IMR-90 (cell line): ENCODE data around the gene PLA2G15. TPM values are rescaled to one million over a fixed set of nuclear protein-coding genes. Genes with fewer than 3 reads are reported as not detected.

ENCODE experiments used
- ATAC-seq: fragments of 200-7000 bp; cut with Tn5 transposase; 2 replicates; pipeline ENCODE4 v1.9.1; 2020; ENCODE audit warnings: low read depth, mild to moderate bottlenecking, moderate library complexity
- BruUV-seq: library from RNA; stranded (reverse); fragments of 400-500 nt; replicated peaks from 2 replicates; lab custom pipeline; 2021; lab: Mats Ljungman, UMichigan
- CTCF ChIA-PET: fragments of 300-600 bp; formaldehyde crosslinking; extraction: SDS; loops from one replicate; lab custom pipeline; 2021; ENCODE audit warnings: antibody characterized with exemption; lab: Yijun Ruan, JAX
- POLR2A ChIA-PET: fragments of 300-600 bp; sonication (Branson Sonifier 250); formaldehyde crosslinking; loops from one replicate; lab custom pipeline; 2022; ENCODE audit warnings: antibody characterized with exemption; ENCODE audit not compliant: unreplicated experiment; lab: Charles Lee
- DNase-seq: peaks from one replicate; pipeline ENCODE4 v3.0.0; 2013
- H2AFZ ChIP-seq: replicated peaks from 2 replicates; pipeline ENCODE3; 2013; ENCODE audit warnings: low read length, mild to moderate bottlenecking; ENCODE audit not compliant: poor library complexity
- H2AK5ac ChIP-seq: 2 replicates; pipeline ENCODE4 v1.6.1; 2013; ENCODE audit warnings: low read depth, low read length, inconsistent platforms
- H2AK9ac ChIP-seq: replicated peaks from 2 replicates; pipeline ENCODE3; 2013; ENCODE audit warnings: mild to moderate bottlenecking, low read depth, low read length, moderate library complexity; ENCODE audit not compliant: poor library complexity
- H2BK120ac ChIP-seq: 2 replicates; pipeline ENCODE4 v1.6.1; 2013; ENCODE audit warnings: low read depth, low read length, inconsistent platforms
- H2BK15ac ChIP-seq: 3 replicates; pipeline ENCODE4 v1.6.1; 2013; ENCODE audit warnings: low read depth, low read length, inconsistent platforms
- H2BK20ac ChIP-seq: 2 replicates; pipeline ENCODE4 v1.6.1; 2013; ENCODE audit warnings: low read depth, mild to moderate bottlenecking, inconsistent platforms, low read length, moderate library complexity
- H2BK5ac ChIP-seq: 2 replicates; pipeline ENCODE4 v1.6.1; 2013; ENCODE audit warnings: mild to moderate bottlenecking, low read depth, low read length, inconsistent platforms; ENCODE audit not compliant: poor library complexity, severe bottlenecking
- H3K14ac ChIP-seq: replicated peaks from 2 replicates; pipeline ENCODE4 v1.6.1; 2013; ENCODE audit warnings: low read depth, low read length, inconsistent platforms
- H3K18ac ChIP-seq: 2 replicates; pipeline ENCODE4 v1.6.1; 2013; ENCODE audit warnings: low read depth, low read length, control low read depth
- H3K23ac ChIP-seq: 2 replicates; pipeline ENCODE4 v1.6.1; 2013; ENCODE audit warnings: low read depth, low read length, inconsistent platforms
- H3K27ac ChIP-seq: 2 replicates; pipeline ENCODE4 v1.5.1; 2013; ENCODE audit warnings: mild to moderate bottlenecking, control low read depth, low read length; ENCODE audit not compliant: insufficient read depth
- H3K27me3 ChIP-seq: 2 replicates; pipeline ENCODE4 v1.6.1; 2013; ENCODE audit warnings: low read length; ENCODE audit not compliant: control insufficient read depth, insufficient read depth
- H3K36me3 ChIP-seq: 2 replicates; pipeline ENCODE4 v1.6.1; 2013; ENCODE audit warnings: low read length, mixed read lengths; ENCODE audit not compliant: control insufficient read depth, insufficient read depth
- H3K4ac ChIP-seq: 2 replicates; pipeline ENCODE4 v1.6.1; 2013; ENCODE audit warnings: low read depth, low read length, inconsistent platforms
- H3K4me1 ChIP-seq: 2 replicates; pipeline ENCODE4 v1.6.1; 2013; ENCODE audit warnings: low read length, mixed read lengths; ENCODE audit not compliant: control insufficient read depth, insufficient read depth
- H3K4me2 ChIP-seq: 2 replicates; pipeline ENCODE4 v1.6.1; 2013; ENCODE audit warnings: low read depth, mild to moderate bottlenecking, control low read depth, low read length, moderate library complexity
- H3K4me3 ChIP-seq: 2 replicates; pipeline ENCODE4 v1.5.1; 2013; ENCODE audit warnings: low read depth, mild to moderate bottlenecking, control low read depth, low read length, moderate library complexity; ENCODE audit not compliant: insufficient read depth
- H3K56ac ChIP-seq: 2 replicates; pipeline ENCODE4 v1.6.1; 2013; ENCODE audit warnings: low read length, inconsistent platforms; ENCODE audit not compliant: insufficient read depth; ENCODE audit errors: extremely low read depth
- H3K79me1 ChIP-seq, 2 experiments: 2 replicates each; pipeline ENCODE4 v1.6.1; 2013; ENCODE audit warnings: low read length in 2 of 2, inconsistent platforms in 1 of 2, low read depth in 1 of 2
- H3K9ac ChIP-seq: 2 replicates; pipeline ENCODE4 v1.6.1; 2013; ENCODE audit warnings: low read depth, low read length, control low read depth
- H3K9me1 ChIP-seq: 2 replicates; pipeline ENCODE4 v1.6.1; 2013; ENCODE audit warnings: low read length, inconsistent platforms; ENCODE audit not compliant: insufficient read depth
- H3K9me3 ChIP-seq: 2 replicates; pipeline ENCODE4 v1.6.1; 2013; ENCODE audit warnings: low read length; ENCODE audit not compliant: control insufficient read depth, insufficient read depth
- H4K20me1 ChIP-seq: 2 replicates; pipeline ENCODE4 v1.6.1; 2013; ENCODE audit warnings: low read length, inconsistent platforms; ENCODE audit not compliant: insufficient read depth
- H4K5ac ChIP-seq: 2 replicates; pipeline ENCODE4 v1.6.1; 2013; ENCODE audit warnings: mild to moderate bottlenecking, low read depth, low read length, control low read depth
- H4K8ac ChIP-seq, 2 experiments: 2 replicates each; pipeline ENCODE4 v1.6.1; 2013; ENCODE audit warnings: low read depth in 2 of 2, low read length in 2 of 2, control low read depth in 1 of 2, inconsistent platforms in 1 of 2
- H4K91ac ChIP-seq: 2 replicates; pipeline ENCODE4 v1.6.1; 2013; ENCODE audit warnings: low read depth, low read length, inconsistent platforms; ENCODE audit not compliant: insufficient read depth
- WGBS, 2 experiments: methylation state at CpG; one replicate each; pipeline versions ENCODE4 v1.1.5 to v1.1.7; 2013; ENCODE audit warnings: missing lambda C conversion rate in 2 of 2; ENCODE audit not compliant: insufficient read length in 1 of 2; ENCODE audit errors: extremely low coverage in 2 of 2; 5-methylcytosine and 5-hydroxymethylcytosine counted together
- dilution Hi-C: fragments of 300-500 bp; cut with HindIII; formaldehyde crosslinking; loops from one replicate; pipeline ENCODE4 v1.14.3; 2018; ENCODE audit warnings: low sequenced_read_pairs; ENCODE audit not compliant: unreplicated experiment
- in situ Hi-C: fragments of 300-500 bp; cut with MboI; formaldehyde crosslinking; loops from 3 replicates; pipeline ENCODE4 v1.14.3; 2019; ENCODE audit warnings: low sequenced_read_pairs, inconsistent platforms, mixed read lengths
- intact Hi-C: fragments of 100-400 bp; cut with micrococcal nuclease; formaldehyde crosslinking; loops from 2 replicates; pipeline ENCODE4 v1.10.0; 2022
- polyA plus RNA-seq, 3 experiments: library from polyadenylated mRNA; depleted of rRNA; stranded (reverse); fragments of >200 nt; gene quantifications; 2 replicates each; pipeline ENCODE4 v1.2.3, GENCODE V29; 2012; ENCODE audit warnings: low replicate concordance in 1 of 3
- total RNA-seq: library from RNA; depleted of rRNA; stranded (reverse); fragments of >200 nt; gene quantifications from 2 replicates; pipeline ENCODE4 v1.2.3, GENCODE V29; 2012
- TF ChIP-seq, protein P1 (sequence below): fragments of 150-350 bp; IDR thresholded peaks from 2 replicates; pipeline ENCODE4 v1.6.1; 2016; ENCODE audit warnings: low read depth, mild to moderate bottlenecking, low read length, moderate library complexity, borderline replicate concordance

The PLA2G15 gene
- total and polyA plus RNA-seq, 2 of the 4 experiments (the other 2 are of a cell fraction), result 19.5 to 31.7 TPM

DNA sequence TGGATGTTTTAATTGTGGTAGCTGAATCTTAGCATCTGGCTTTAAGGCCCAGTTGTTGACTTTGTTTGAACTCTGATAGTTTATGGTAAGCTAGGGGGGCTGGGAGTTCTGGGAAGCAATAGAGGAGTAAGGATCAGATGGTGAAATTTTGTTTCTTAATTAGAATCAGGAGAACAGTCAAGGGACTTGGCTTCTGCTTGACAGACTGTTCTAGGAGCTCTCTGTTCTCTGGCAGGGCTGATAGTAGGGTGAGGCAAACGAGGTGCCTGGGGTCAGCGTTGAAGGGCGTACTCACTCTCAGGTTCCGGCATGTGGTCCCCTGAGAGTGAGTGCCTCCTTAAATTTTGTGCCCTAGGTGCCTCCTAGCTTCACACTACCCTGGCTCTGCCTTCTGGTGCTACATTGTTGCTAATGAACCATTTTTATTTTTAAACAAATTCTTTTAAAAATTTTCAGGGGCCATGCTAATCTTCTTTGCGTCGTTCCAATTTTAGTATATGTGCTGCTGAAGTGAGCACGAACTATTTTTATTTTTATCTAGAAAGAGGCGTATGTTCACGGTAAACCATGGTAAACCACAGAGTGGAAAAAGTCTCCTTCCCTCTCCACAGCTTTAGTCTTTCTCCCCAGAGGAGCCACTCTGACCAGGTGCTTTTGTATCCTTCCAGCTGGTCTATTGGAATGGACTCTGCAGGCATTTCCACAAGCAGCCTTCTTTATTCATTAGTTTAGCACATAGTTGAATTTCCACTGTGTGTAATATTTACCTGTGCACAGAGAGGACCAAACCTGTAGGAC, 38.8 kb downstream of the PLA2G15 start:
- H3K9me3 ChIP-seq, result no peaks in the 10 kb centered on the region
- TF ChIP-seq, protein P1, sequence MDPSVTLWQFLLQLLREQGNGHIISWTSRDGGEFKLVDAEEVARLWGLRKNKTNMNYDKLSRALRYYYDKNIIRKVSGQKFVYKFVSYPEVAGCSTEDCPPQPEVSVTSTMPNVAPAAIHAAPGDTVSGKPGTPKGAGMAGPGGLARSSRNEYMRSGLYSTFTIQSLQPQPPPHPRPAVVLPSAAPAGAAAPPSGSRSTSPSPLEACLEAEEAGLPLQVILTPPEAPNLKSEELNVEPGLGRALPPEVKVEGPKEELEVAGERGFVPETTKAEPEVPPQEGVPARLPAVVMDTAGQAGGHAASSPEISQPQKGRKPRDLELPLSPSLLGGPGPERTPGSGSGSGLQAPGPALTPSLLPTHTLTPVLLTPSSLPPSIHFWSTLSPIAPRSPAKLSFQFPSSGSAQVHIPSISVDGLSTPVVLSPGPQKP, result no peak
- CTCF ChIA-PET, result interaction anchor here (0.9 kb wide), 1 partner anchor 9 kb away, joined by 3 read pairs; no protein-coding TSS in a partner anchor
- dilution Hi-C loops, result no loop called here
- in situ Hi-C loops, result no loop called here
- H3K27me3 ChIP-seq, result no peaks in the 10 kb centered on the region
- no peak overlapping the region for H2BK15ac ChIP-seq
- H3K4me2 ChIP-seq, result no peak overlapping the region
- no peak overlapping the region for H2AFZ ChIP-seq
- H4K5ac ChIP-seq, result no peak overlapping the region
- H4K91ac ChIP-seq, result no peak overlapping the region
- no peak overlapping the region for H3K56ac ChIP-seq
- H3K27ac ChIP-seq, result peak overlapping the region; percentile 46; the same call in 1 of the 2 replicates
- peak; percentile 12; the same call in 1 of the 2 replicates for ATAC-seq
- H2BK20ac ChIP-seq, result no peak overlapping the region
- H4K8ac ChIP-seq, result no peak overlapping the region
- peaks cover 25% of the 10 kb centered on the region for H3K36me3 ChIP-seq
- WGBS, 2 experiments, result no CpG with 5 or more reads among the region's 9 CpGs
- H3K4me3 ChIP-seq, result no peak overlapping the region
- intact Hi-C loops, result no loop called here
- peaks cover 11% of the 10 kb centered on the region for H3K4me1 ChIP-seq
- H3K79me1 ChIP-seq, result peaks cover 16 to 92% of the 10 kb centered on the region in 2 experiments
- no peak overlapping the region for H3K14ac ChIP-seq
- H3K9me1 ChIP-seq, result peaks cover 29% of the 10 kb centered on the region
- H2BK120ac ChIP-seq, result no peak overlapping the region
- no peak overlapping the region for H2AK9ac ChIP-seq
- BruUV-seq, result no TSS peak
- H3K9ac ChIP-seq, result no peak overlapping the region
- H3K23ac ChIP-seq, result no peak overlapping the region
- no peak overlapping the region for H2AK5ac ChIP-seq
- no peak for DNase-seq
- H2BK5ac ChIP-seq, result no peak overlapping the region
- no peak overlapping the region for H3K4ac ChIP-seq
- peaks cover 74% of the 10 kb centered on the region for H4K20me1 ChIP-seq
- H3K18ac ChIP-seq, result no peak overlapping the region
- POLR2A ChIA-PET, result no interaction called here
